Fibroblast of the aortic adventitia (primary cell): ENCODE results near the gene LITAFD. TPM values are rescaled to one million over a fixed set of nuclear protein-coding genes. Genes with fewer than 3 reads are reported as not detected.

Experiments used
- DNase-seq: peaks from one replicate; pipeline ENCODE4 v3.0.0-alpha.2; 2010; ENCODE audit warnings: low read depth
- H3K4me3 ChIP-seq: 2 replicates; pipeline ENCODE4 v1.5.1; 2011; ENCODE audit warnings: low read depth, mild to moderate bottlenecking, control low read depth, low read length, moderate library complexity
- CTCF ChIP-seq: IDR thresholded peaks from 2 replicates; pipeline ENCODE4 v1.5.1; 2011; ENCODE audit warnings: mild to moderate bottlenecking, low read length, control low read depth, inconsistent platforms; ENCODE audit not compliant: insufficient read depth
- total RNA-seq: library from RNA; depleted of rRNA; stranded (reverse); fragments of >200 nt; gene quantifications from 2 replicates; pipeline ENCODE4 v1.2.3, GENCODE V29; 2012; ENCODE audit warnings: low replicate concordance

Gene LITAFD
- total RNA-seq, 1 donor: not detected

- DNase-seq: no peak
- no peak for TF ChIP-seq CTCF
Observed at GRCh38 chr16:8893426-8893825, 11.3 kb downstream of the LITAFD start.

GRCh38 chr16:8893976-8894690 is 12.0 kb downstream of the LITAFD start:
- no peak for TF ChIP-seq CTCF
- DNase-seq: no peak
- no peak overlapping the region for H3K4me3 ChIP-seq

More at GRCh38 chr16:8893426-8893825, 11.3 kb downstream of the LITAFD start:
- no peak overlapping the region for H3K4me3 ChIP-seq

- H3K4me3 ChIP-seq: no peak overlapping the region
- DNase-seq: no peak
- no peak for TF ChIP-seq CTCF
Observed at GRCh38 chr16:8894736-8895334, 12.7 kb downstream of the LITAFD start.

- DNase-seq: no peak
- no peak for TF ChIP-seq CTCF
- H3K4me3 ChIP-seq: no peak overlapping the region
Observed at GRCh38 chr16:8898660-8899318, 16.6 kb downstream of the LITAFD start.

GRCh38 chr16:8899709-8900317 is 17.7 kb downstream of the LITAFD start:
- TF ChIP-seq CTCF: no peak
- DNase-seq: no peak
- H3K4me3 ChIP-seq: no peak overlapping the region

GRCh38 chr16:8900343-8900742 is 18.2 kb downstream of the LITAFD start:
- DNase-seq: no peak
- TF ChIP-seq CTCF: no peak

More at GRCh38 chr16:8900343-8900742, 18.2 kb downstream of the LITAFD start:
- H3K4me3 ChIP-seq: no peak overlapping the region
